GM21717 (cell line): Measurements from ENCODE around the gene FGD3.
"Not testable (repeated sequence)": the region's sequence is repeated elsewhere in the genome, so short reads cannot be mapped to it uniquely, and the experiment has no call there.

Experiments used
- ATAC-seq: cut with Tn5 transposase; IDR thresholded peaks from one replicate; pipeline ENCODE4 v1.9.1; 2021; ENCODE audit warnings: mild to moderate bottlenecking, moderate library complexity; ENCODE audit not compliant: unreplicated experiment

Gene FGD3

DNA sequence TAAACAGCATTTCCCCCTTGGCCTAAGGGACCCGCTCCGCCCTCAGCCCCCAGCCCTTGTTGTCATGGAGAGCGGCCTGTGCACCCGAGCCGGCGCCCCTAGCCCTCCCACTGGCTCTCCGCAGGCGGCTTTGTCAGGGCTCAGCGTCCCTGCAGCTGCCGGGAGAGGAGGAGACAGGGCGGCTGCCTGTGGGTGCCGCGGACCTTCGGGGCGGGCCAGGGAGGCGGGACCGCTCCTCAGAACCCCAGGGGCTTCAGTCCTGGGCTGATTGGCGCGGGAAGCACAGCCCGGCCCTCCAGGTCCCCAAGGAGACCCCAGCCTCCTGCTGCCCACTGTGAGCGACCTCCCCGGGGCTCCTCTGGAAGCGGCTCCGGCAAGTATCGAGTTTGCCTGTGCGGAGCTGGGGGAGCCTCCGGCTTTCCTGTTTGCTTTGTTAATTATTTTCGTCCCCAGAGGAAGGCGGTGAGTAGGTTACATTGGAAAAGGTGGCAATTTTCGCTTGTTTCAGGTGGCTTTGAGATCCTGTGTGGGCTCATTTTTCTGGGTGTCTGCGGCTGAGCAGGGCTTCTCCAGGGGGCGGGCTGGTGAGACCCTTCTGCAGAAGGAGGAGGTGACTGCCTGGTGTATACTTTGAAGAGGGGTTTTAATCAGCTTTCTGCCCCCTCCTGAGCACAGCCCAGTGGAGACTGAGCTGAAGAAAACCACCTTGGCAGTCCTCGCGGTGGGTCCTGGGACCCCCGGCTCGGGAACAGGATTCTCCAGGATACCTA lies at the start of gene FGD3:
TSS of gene FGD3 (plus strand) at position 256 of the 770 bp plus-strand sequence. CDS start 28,734 bp downstream, outside the sequence.
- no peak for ATAC-seq

DNA sequence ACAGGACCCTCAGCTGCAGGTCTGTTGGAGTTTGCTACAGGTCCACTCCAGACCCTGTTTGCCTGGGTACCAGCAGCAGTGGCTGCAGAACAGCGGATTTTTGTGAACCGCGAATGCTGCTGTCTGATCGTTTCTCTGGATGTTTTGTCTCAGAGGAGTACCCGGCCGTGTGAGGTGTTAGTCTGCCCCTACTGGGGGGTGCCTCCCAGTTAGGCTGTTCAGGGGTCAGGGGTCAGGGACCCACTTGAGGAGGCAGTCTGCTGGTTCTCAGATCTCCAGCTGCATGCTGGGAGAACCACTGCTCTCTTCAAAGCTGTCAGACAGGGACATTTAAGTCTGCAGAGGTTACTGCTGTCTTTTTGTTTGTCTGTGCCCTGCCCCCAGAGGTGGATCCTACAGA lies 42.2 kb upstream of the FGD3 start:
- not testable (repeated sequence) for ATAC-seq

- ATAC-seq, result no peak
Observed at GRCh38 chr9:92911511-92912475, 35.5 kb upstream of the FGD3 start.

GRCh38 chr9:92917176-92917800 lies 30.0 kb upstream of the FGD3 start:
- ATAC-seq, result no peak

DNA sequence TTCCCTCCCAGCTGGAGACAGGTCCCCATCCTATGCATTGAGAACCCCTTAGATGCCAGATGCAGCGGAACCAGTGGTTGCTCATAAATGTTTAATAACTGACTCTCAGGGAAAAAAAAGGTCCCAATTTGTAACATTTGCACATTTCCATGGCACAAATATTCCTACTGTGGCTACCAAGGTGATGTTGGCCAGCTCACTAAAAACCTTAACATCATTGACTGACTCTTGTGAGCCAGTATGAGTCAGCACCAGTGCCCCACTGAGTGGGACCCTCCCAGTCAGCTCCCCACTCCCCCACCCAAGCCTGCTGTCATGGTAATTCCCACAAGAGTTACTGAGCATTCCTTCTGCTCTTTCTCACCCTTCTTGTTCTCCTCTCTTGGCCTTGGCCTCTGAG lies 26.9 kb upstream of the FGD3 start:
- no peak for ATAC-seq

- no peak for ATAC-seq
Observed at GRCh38 chr9:92931606-92932005, 15.7 kb upstream of the FGD3 start.

DNA sequence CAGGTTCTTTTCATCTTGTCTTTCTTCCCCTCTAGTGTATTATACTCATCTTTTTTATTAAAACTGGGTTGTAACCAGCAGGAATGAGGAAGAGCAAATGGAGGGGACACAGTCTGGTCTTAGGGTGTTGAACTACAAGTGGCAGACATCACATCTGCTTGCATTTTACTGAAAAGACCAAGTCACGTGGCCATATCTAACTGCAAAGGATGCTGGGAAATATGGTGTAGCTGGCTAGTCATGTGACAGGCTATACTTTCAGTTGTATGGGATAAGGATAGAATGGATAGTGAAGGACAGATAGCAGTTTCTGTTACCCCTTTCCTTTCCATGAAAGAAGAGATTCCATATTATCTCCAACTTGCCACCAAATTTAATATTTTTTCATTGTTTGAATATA lies 13.0 kb upstream of the FGD3 start:
- ATAC-seq, result no peak

DNA sequence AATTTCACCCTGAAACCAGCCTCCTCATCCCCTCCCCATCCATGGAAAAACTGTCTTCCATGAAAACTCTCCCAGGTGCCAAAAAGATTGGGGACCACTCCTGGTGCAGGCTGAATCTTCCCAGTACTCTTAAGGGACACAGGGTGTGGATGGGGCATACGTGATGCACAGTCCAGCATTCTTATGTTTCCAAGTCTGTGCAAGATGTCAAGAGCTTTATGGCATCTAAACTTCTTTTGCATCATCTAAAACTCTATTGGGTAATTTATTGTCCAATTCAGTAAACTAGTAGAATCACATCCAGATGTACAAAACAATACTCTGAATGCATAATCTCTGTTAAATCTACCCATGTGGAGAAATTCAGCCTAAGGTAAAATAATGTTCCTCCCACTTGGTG lies 9.3 kb upstream of the FGD3 start:
- ATAC-seq, result no peak

DNA sequence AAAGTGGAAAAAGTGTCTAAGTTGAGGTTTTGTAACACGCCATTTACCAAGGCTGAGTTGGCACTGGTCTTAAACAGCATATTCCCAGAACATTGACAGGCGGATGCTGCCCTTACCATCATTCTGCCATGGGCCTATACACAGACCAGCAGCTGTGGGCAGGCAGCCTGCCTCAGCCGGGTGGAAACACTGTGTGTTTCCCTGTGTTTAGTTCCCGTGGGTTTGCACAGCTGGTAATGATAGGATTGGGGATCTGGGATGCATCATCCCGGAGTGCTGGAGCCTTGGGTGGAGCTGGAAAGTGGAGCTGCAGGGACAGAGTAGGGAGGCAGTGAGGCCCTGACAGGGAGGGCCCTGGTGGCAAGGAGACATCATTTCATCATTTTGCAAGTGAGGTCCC lies 5.5 kb upstream of the FGD3 start:
- no peak for ATAC-seq

- no peak for ATAC-seq
Observed at GRCh38 chr9:92942688-92943616, 4.4 kb upstream of the FGD3 start.

- ATAC-seq, result no peak
Observed at GRCh38 chr9:92944921-92945320, 2.4 kb upstream of the FGD3 start.

DNA sequence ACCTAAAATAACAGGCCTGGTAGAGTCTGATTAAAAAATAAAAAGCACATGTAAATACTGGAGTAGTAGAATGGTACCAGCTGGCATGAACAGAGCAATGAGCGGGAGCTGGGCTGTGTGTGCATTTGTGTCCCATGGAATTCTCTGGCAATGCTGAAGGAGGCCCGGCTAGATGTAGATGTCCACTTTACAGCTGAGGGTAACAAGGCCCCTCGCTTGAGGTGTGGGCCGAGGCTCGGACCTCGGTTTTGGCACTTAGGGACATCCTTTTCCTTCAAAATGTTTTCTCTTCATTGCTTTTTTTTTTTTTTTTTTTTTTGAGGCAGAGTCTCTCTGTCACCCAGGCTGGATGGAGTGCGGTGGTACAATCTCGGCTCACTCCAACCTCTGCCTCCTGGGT lies 1.5 kb upstream of the FGD3 start:
- no peak for ATAC-seq

GRCh38 chr9:92948038-92948534 lies 763 bp downstream of the FGD3 start:
- no peak for ATAC-seq

DNA sequence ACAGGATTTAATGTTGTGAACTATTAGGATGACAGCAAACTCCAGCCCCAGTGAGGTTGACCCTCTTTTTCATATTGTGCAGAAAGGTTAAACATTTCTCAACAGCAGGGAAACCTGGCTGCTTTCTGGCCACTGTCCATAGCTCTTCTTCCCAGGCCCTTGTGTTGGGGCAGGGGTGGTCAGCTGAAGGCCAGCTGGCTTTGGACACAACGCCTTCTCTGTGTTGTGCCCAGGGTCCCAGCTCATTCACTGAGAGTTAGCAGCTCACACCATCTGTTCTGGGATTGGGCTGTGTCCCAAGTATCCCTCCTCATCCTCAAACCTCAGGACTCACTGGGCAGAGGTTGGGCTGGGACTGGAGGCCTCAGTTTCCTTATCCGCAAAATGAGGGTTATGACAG lies 1.3 kb downstream of the FGD3 start:
- no peak for ATAC-seq

DNA sequence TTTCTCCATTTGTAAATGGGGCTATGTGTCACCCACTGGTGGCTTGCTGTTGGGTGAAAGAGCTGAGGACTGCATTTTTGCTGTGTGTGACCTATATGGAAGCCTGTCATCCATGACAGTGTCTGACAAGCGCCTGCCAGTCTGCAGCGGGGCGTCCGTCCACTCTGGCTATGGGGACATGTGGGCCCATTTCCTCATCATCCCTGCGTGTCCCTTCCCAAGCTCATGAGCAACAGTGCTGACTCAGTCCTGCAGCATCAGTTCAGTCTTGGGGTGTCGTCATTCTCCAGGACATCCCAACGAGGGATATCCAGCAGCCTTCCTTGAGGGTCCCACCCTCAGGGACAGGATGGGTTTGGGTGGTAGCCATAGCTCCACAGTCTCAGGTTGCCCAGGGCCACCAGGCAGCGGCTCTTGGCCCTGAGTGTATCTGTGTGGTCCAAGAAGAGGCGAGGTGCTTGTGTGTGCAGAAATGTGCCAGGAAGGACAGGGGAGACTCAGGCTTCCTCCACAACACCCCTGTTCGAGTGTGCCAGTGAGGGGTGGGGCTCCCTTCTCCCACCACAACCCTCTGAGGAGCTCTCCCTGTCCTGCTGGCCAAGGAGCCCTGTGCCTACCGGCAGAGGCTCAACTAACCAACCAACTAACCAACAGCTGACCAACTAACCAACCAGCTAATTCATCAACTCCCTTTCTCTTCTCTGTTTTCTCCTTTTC lies 2.1 kb downstream of the FGD3 start:
- no peak for ATAC-seq

GRCh38 chr9:92950359-92950955 lies 3.1 kb downstream of the FGD3 start:
- ATAC-seq, result no peak

GRCh38 chr9:92952906-92953610 lies 5.7 kb downstream of the FGD3 start:
- no peak for ATAC-seq

- ATAC-seq, result no peak
Observed at GRCh38 chr9:92954049-92954861, 6.9 kb downstream of the FGD3 start.
